HK-2 (cell line): Measurements from ENCODE around the gene TGIF1.

Experiments used
- DNase-seq: peaks from one replicate; pipeline ENCODE4 v3.0.0-alpha.2; 2018; ENCODE audit not compliant: unreplicated experiment

Gene TGIF1

GRCh38 chr18:3434685-3435084 is 15.3 kb upstream of the TGIF1 start:
- DNase-seq, result no peak

DNA sequence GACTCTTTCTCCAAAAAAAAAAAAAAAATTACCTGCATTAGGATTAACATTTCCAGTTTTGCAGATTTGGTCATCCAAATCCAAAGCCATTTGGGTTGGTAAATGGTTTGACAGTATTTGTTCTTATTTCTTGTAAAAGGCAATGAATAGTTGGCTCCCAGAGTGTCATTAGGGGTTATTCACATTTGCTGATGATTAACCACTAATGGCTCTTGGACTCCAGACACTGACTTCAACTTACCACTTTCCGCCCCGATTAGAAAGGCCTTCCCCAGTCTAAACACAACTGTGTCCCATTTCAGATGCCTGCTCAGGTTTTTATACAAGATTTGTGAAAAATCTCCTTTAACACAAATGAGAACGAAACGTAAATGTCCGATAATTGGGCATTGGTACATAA is 9.6 kb upstream of the TGIF1 start:
- DNase-seq, result no peak

GRCh38 chr18:3441290-3441689 is 8.7 kb upstream of the TGIF1 start:
- no peak for DNase-seq

- no peak for DNase-seq
These were observed 7.1 kb upstream of the TGIF1 start for GRCh38 chr18:3442919-3443318.

- no peak for DNase-seq
These were observed 5.7 kb upstream of the TGIF1 start for GRCh38 chr18:3444296-3444695.

- DNase-seq, result no peak
These were observed 5.0 kb upstream of the TGIF1 start for GRCh38 chr18:3444954-3445353.

GRCh38 chr18:3447068-3447894 is 2.7 kb upstream of the TGIF1 start:
- no peak for DNase-seq

GRCh38 chr18:3447895-3448837 is 1.8 kb upstream of the TGIF1 start:
- peak; percentile 93 for DNase-seq

- no peak for DNase-seq
These were observed 997 bp upstream of the TGIF1 start for GRCh38 chr18:3448838-3449511.

- DNase-seq, result peak; percentile 81
These were observed 410 bp upstream of the TGIF1 start for GRCh38 chr18:3449512-3450011.

DNA sequence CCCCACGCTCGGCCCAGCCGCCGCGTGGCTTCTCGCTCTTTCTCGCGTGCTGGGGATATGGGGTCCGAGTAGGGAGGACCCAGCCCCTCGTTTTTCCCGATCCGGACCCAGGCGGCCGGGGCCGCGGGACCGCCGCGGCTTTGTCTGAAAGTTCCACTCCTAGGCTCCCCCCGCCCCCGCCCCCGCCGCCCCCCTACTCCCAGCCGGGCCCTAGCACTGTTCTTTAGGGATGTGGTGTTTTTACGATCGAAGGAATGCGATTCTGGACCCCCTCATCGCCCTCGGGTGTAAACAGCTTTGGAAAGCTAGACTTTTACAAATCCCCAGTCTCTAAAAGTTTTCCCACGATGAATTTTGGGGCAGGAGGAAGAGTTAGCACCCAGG is 819 bp downstream of the TGIF1 start:
- no peak for DNase-seq

DNA sequence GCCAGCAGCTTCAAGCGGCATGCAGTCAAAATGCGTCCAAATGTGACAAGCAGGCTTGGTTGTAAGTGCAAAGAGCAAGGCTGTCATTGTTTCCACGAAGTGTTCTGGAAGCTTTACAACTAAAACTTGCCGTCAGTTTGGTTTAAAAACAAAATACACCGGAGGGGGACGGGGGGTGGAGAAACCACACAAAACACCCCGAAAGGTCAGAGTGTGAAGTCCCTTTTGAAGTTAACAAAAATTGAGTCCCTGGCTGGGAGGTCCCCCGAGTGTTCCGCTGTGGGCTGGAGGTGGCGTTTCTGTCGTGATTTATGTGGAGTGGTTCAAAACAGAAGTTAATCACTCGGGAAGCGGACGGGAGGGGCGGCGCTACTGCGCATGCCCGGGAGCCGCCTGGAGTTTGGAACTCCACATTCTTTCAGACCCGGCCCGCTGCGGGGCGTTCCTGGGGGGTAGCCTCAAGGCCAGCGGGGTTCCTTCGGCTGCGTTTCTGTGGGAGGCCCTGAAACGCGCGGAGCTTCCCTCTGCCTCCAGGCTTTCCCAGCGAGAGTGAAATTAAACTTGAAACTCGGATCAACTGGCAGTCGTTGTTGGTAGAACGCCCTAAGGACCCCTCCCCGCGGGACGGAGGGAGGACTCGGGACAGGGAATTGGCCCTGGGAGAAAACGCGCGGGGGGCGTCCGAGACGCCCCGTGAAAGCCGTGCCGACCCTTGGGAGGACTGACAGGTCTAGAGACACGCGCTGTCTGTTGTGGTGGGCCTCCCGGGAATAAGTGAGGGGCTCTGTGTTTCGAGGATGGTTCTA is 1.4 kb downstream of the TGIF1 start:
- peak; percentile 73 for DNase-seq

GRCh38 chr18:3451989-3452749 is 2.2 kb downstream of the TGIF1 start:
- DNase-seq, result no peak

GRCh38 chr18:3452750-3453539 is 3.0 kb downstream of the TGIF1 start:
- DNase-seq, result no peak

- no peak for DNase-seq
These were observed 3.8 kb downstream of the TGIF1 start for GRCh38 chr18:3453540-3454364.

DNA sequence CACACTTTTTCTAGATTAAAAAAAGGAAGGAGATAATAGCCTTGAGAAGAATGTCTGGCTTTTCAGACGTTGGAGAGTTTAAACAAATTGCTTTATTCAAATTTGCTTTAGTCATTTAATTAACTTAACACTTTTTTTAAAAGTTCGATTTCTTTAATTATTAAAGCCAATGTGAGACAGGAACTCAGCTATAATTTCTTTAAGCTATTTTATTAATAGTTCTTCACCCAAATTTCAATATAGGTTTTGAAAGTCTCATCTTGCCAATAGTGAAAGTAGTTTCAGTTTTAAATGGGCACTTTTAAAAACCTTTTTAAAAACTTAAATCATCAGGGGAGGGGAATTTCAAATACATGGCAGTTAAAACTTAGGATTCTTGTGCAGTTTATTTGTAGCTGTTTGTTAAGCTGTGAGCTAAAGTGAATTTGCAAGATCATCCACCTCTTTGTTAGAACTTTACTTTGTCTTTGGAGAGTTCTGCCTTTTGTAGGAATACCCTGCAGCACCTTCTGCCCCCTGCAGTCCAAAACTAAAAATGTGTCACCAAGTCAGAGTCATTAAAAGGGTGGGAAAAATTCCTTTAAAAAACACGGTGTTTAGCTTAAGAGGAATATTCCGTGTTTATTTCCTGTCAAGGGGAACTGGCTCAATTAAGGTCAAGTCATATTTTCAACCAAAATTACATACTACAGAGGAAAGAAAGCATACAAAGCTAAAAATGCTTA is 4.6 kb downstream of the TGIF1 start:
- no peak for DNase-seq

GRCh38 chr18:3455090-3455635 is 5.2 kb downstream of the TGIF1 start:
- no peak for DNase-seq
